ENCODE data around the gene C19orf25.

DNA sequence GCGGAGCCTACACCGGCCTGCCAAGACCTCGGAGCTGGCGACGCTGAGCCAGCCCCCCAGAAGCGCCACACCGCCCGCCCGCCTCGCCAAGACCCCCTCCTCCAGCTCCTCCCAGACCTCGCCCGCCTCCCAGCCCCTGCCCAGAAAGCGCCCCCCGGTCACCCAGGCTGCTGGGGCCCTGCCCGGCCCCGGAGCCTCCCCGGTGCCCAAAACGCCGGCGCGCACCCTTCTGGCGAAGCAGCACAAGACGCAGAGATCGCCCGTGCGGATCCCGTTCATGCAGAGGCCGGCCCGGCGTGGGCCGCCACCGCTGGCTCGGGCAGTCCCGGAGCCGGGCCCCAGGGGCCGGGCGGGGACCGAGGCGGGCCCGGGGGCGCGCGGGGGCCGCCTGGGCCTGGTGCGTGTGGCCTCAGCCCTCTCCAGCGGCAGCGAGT is 10.2 kb downstream of the C19orf25 start:
- no peak for TF ChIP-seq GABPA (tag; conservative IDR thresholded peaks at IDR 0.05; ENCODE audit: low read depth)
- no peak for TF ChIP-seq EP300 (IDR thresholded peaks at IDR 0.05; ENCODE audit: low read length)
- TF ChIP-seq EZH2 (IDR thresholded peaks at IDR 0.05; ENCODE audit: borderline replicate concordance, low read depth, low read length), result no peak
- no peak for TF ChIP-seq KLF1 (tag; IDR thresholded peaks at IDR 0.05)
- TF ChIP-seq, protein P1, sequence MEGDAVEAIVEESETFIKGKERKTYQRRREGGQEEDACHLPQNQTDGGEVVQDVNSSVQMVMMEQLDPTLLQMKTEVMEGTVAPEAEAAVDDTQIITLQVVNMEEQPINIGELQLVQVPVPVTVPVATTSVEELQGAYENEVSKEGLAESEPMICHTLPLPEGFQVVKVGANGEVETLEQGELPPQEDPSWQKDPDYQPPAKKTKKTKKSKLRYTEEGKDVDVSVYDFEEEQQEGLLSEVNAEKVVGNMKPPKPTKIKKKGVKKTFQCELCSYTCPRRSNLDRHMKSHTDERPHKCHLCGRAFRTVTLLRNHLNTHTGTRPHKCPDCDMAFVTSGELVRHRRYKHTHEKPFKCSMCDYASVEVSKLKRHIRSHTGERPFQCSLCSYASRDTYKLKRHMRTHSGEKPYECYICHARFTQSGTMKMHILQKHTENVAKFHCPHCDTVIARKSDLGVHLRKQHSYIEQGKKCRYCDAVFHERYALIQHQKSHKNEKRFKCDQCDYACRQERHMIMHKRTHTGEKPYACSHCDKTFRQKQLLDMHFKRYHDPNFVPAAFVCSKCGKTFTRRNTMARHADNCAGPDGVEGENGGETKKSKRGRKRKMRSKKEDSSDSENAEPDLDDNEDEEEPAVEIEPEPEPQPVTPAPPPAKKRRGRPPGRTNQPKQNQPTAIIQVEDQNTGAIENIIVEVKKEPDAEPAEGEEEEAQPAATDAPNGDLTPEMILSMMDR (IDR thresholded peaks at IDR 0.05 in 2 of 3, conservative IDR thresholded peaks at IDR 0.05 in 1 of 3; ENCODE audit: insufficient read depth in 2 of 3, low read depth in 1 of 3, low read length in 3 of 3), result no peak
- no peak for TF ChIP-seq TBP (optimal IDR thresholded peaks at IDR 0.05; ENCODE audit: low read depth, low read length)
- TF ChIP-seq SIRT6 (IDR thresholded peaks at IDR 0.05; ENCODE audit: low read depth, low read length), result no peak
- no peak for TF ChIP-seq ZNF583 (CRISPR knock-in tag; IDR thresholded peaks at IDR 0.05)
- no peak for TF ChIP-seq FOXA1 (IDR thresholded peaks at IDR 0.05; ENCODE audit: borderline replicate concordance)
- TF ChIP-seq POLR2A (conservative IDR thresholded peaks at IDR 0.05), result no peak
- TF ChIP-seq, protein P2, sequence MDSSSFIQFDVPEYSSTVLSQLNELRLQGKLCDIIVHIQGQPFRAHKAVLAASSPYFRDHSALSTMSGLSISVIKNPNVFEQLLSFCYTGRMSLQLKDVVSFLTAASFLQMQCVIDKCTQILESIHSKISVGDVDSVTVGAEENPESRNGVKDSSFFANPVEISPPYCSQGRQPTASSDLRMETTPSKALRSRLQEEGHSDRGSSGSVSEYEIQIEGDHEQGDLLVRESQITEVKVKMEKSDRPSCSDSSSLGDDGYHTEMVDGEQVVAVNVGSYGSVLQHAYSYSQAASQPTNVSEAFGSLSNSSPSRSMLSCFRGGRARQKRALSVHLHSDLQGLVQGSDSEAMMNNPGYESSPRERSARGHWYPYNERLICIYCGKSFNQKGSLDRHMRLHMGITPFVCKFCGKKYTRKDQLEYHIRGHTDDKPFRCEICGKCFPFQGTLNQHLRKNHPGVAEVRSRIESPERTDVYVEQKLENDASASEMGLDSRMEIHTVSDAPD (CRISPR knock-in tag; IDR thresholded peaks at IDR 0.05), result no peak
- TF ChIP-seq MTA1 (IDR thresholded peaks at IDR 0.05; ENCODE audit: borderline replicate concordance), result no peak
- no peak for TF ChIP-seq NR3C1 (CRISPR knock-in tag; IDR thresholded peaks at IDR 0.05)
- no peak for TF ChIP-seq SIN3A (IDR thresholded peaks at IDR 0.05; ENCODE audit: borderline replicate concordance in 2 of 2, control insufficient read depth in 1 of 2, low read depth in 2 of 2, low read length in 2 of 2)

Data from K562 (cell line).